ENCODE measurements around the gene ZNF286A.
"Not testable (repeated sequence)": the region's sequence is repeated elsewhere in the genome, so short reads cannot be mapped to it uniquely, and the experiment has no call there.

- TF ChIP-seq CTCF (IDR thresholded peaks at IDR 0.05; ENCODE audit: poor library complexity, severe bottlenecking); POLR2AphosphoS5 (IDR thresholded peaks at IDR 0.05); RAD21 (conservative IDR thresholded peaks at IDR 0.05); REST (IDR thresholded peaks at IDR 0.05; ENCODE audit: borderline replicate concordance); EZH2 (IDR thresholded peaks at IDR 0.05; ENCODE audit: borderline replicate concordance, insufficient read depth, low read length, poor library complexity, severe bottlenecking); EP300 (conservative IDR thresholded peaks at IDR 0.05; ENCODE audit: poor library complexity, severe bottlenecking); TAF1 (IDR thresholded peaks at IDR 0.05; ENCODE audit: low read depth): not testable (repeated sequence)
Measured at GRCh38 chr17:15740041-15740440, 40.5 kb downstream of the ZNF286A start.
